GM13976 (cell line): Measurements from ENCODE around the gene MPHOSPH10.

ENCODE experiments used
- DNase-seq: peaks from one replicate; pipeline ENCODE4 v3.0.0; 2012; ENCODE audit warnings: low spot score
- CTCF ChIP-seq: IDR thresholded peaks from 2 replicates; pipeline ENCODE4 v1.5.1; 2012; ENCODE audit warnings: borderline replicate concordance, mild to moderate bottlenecking; ENCODE audit not compliant: insufficient read depth; ENCODE audit errors: extremely low read depth, missing control alignments, control extremely low read depth
- in situ Hi-C: fragments of 300-500 bp; cut with MboI; formaldehyde crosslinking; loops from one replicate; pipeline ENCODE4 v1.12.0; 2022; ENCODE audit warnings: low sequenced_read_pairs, mixed read lengths, inconsistent platforms; ENCODE audit not compliant: unreplicated experiment

Gene MPHOSPH10

GRCh38 chr2:71186973-71187372 is 56.5 kb downstream of the MPHOSPH10 start:
- in situ Hi-C loops, result no loop called here
- TF ChIP-seq CTCF, result no peak
- no peak for DNase-seq

GRCh38 chr2:71187589-71187988 is 57.2 kb downstream of the MPHOSPH10 start:
- TF ChIP-seq CTCF, result no peak
- in situ Hi-C loops, result no loop called here
- DNase-seq, result no peak

- TF ChIP-seq CTCF, result no peak
- in situ Hi-C loops, result no loop called here
- DNase-seq, result no peak
These were observed 60.5 kb downstream of the MPHOSPH10 start for GRCh38 chr2:71190656-71191569.

- DNase-seq, result no peak
- TF ChIP-seq CTCF, result no peak
- in situ Hi-C loops, result no loop called here
These were observed 61.1 kb downstream of the MPHOSPH10 start for GRCh38 chr2:71191570-71191943.
